NOMO-1 treated with DMSO at 0.1 percent for 48 hours (cell line): ENCODE measurements around the gene PRRT4.

ENCODE experiments used
- DNase-seq: peaks from one replicate; lab custom pipeline; 2025; ENCODE audit not compliant: unreplicated experiment; lab: John Stamatoyannopoulos, UW

The PRRT4 gene

DNA sequence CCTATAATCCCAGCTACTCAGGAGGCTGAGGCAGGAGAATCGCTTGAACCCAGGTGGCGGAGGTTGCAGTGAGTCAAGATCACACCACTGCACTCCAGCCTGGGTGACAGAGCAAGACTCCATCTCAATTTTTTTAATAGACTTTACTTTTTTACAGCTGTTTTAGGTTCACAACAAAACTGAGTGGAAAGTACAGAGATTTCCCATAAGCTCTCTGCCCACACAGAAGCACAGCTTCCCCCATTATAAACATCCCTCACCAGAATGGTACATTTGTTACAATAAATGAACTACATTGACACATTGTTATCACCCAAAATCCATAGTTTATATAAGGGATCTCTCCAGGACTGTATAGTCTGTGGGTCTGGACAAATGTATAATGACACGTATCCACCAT lies 14.6 kb upstream of the PRRT4 start:
- DNase-seq: no peak

DNA sequence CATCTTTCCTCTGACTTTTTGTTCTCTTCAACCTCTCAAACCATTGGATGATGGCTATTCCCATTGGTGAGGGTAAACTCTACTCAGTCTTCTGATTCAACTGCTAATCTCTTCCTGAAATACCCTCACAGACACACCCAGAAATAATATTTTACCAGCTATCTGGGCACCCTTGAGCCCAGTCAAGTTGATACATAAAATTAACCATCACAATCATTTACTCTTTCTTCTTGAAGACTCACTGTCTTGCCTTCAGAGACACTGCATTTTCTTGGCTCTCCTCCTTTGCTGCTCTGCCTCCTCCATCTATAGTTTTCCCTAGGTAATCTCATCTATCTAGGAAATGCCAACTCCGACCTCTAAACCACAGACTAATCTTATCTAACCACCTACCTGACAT lies 12.6 kb upstream of the PRRT4 start:
- no peak for DNase-seq

- DNase-seq: no peak
These were observed 12.1 kb upstream of the PRRT4 start for GRCh38 chr7:128373606-128374005.

- DNase-seq: no peak
These were observed 9.0 kb upstream of the PRRT4 start for GRCh38 chr7:128370491-128370890.

DNA sequence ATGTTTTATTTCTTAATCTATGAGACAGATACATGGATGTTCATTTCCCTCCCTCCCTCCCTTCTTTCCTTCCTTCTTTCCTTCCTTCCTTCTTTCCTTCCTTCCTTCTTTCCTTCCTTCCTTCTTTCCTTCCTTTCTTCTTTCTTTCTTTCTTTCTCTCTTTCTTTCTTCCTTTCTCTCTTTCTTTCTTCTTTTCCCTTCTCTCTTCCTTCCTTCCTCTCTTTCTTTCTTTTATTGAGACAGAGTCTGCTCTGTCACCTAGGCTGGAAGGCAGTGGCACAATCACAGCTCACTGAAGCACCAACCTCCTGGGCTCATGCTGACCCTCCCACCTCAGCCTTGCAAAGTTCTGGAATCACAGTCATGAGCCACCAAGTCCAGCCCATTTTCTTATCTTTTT lies 5.5 kb upstream of the PRRT4 start:
- no peak for DNase-seq

DNA sequence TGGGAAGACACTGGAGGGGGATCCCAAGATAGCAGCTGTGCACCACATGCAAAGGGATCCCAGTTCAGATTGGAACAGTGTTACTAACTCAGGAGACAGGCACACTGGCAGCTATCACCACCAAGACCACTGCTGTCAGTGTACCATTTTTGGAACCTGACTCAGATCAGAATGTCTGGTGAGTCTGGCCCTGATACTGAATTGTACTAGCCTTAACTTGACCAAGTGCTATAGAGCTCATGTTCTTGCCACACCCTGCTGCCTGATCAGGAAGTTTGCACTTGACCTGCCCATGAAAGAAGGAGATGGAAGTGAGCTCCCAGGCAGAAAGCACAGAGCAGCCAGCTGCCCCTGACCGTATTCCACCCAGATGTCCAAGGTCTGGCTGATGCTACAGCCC lies 4.8 kb upstream of the PRRT4 start:
- no peak for DNase-seq

DNA sequence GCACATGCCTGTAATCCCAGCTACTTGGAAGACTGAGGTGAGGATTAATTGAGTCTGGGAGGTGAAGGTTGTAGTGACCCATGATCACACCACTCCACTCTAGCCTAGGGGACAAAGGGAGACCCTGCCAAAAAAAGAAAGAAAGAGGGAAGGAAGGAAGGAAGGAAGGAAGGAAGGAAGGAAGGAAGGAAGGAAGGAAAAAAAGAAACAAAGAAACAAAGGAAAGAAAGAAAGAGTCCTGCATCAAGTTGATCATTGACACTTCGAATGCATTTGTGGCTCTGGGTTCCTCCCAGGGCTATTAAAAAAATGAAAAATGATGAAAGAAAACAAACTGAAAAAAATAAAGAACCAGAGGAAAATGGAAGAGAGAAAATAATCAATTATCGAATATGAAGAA lies 3.9 kb upstream of the PRRT4 start:
- DNase-seq: no peak

GRCh38 chr7:128364166-128364870 lies 2.8 kb upstream of the PRRT4 start:
- no peak for DNase-seq

DNA sequence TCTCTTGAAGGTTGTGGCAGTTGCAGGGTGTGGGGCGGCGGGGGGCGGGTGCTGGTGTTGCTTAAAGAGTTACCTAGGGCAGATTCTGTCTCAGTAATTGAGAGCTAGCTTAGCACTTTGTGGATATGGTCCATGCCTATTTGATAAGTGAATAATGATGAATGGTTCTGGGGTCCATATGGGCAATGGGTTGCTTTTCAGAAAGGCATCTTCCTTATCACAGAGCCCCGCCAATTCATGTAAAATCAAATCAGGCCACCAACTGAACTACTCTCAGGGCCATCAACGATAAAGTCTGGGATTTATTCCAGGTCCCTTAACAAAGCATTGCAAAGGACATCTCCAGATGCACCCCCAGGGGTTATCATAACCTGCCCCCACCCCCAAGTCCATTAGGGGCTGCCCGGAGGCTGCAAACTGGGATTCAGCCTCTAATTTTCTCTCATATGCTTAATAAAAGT lies 1.8 kb upstream of the PRRT4 start:
- no peak for DNase-seq

- no peak for DNase-seq
These were observed 1.2 kb upstream of the PRRT4 start for GRCh38 chr7:128362670-128363069.

DNA sequence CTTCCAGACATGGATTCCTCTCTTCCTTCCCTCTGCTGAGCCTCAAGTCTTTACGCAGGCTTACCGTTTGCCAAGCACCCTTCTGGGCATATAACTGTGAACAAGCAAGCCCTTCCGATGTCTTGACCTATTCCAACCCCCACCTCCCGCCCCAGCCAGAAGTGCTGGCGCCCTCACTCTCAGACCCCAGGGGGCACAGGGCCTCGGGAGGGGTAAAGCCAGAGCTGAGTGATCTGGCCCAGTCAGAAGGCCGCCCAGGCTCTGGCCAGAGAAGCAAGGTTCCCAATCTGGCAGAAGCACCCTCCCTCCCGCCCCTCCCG lies 1.2 kb downstream of the PRRT4 start:
- no peak for DNase-seq

DNA sequence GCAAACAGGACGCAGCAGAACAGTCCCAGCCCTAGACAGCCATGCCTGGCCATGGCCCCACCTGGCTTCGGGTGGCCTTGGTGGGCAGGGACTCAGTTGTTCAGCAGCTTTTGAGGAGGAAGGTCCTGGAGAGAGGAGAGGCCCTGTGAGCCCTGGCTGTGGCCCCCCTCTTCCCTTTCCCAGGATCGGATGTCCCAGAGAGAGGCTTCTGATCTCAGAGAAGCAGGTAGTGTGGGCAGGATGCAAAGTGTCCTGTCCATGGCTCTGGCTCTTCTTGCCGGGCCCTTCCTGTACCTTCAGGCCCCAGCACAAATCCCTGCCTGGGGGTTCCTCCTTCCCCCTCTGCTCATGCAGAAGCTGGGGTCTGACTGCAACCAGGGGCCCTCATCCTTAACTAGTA lies 1.6 kb downstream of the PRRT4 start:
- no peak for DNase-seq

- DNase-seq: no peak
These were observed 2.2 kb downstream of the PRRT4 start for GRCh38 chr7:128359336-128359735.

DNA sequence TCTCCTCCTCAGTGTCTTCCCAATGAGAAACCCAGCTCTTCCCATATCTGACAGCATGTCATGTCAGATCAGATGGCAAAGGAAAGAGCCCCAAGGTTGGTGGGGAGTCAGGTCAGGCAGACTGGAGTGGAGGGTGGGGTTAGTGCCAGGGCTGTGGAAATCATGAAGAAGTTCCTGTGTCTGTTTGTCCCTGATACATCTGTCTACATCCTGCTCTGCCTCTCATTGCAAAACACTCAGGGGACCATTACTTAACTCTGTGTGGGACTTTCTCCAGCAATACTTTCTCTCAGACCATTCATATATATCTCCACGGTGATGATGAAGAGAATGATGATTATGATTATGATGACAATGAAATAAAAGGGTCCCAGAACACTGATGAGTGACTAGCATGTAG lies 3.3 kb downstream of the PRRT4 start:
- peak; percentile 38 for DNase-seq

- no peak for DNase-seq
These were observed 4.3 kb downstream of the PRRT4 start for GRCh38 chr7:128357217-128357613.

DNA sequence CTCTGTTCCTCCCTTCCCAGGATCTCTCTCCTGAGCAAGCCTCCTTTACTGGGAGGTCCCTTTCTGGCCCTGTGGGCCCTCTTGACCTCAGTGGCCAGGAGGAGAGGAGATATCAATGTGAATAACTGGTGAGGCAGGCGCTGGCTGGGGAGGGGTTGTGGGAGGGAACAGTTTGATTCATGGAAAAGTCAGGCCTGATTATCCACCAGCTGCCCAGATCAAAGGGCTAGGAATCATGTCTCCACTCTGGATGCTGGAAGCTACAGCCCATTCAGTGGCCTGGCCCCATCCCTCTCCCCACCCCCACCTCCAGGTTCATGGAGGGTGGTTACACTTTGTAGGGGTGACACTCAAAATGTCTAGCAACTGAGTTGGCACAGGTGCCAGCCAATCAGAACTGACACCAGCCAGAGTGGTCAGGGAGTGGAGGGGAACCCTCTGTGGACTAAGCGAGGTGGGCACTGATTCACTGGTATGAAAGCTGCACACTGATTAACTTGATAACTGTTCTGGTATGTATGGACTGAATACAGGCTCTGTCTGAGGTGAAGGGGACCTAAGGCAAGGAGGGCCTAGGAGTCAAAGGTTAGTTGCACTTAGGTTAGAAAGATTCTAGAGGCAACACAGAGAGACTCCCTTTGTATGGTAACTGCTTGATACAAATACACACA lies 4.8 kb downstream of the PRRT4 start:
- no peak for DNase-seq

GRCh38 chr7:128353610-128354009 lies 7.9 kb downstream of the PRRT4 start:
- DNase-seq: no peak

- no peak for DNase-seq
These were observed 8.3 kb downstream of the PRRT4 start for GRCh38 chr7:128353189-128353588.

GRCh38 chr7:128352636-128353035 lies 8.9 kb downstream of the PRRT4 start:
- no peak for DNase-seq

GRCh38 chr7:128352153-128352537 lies 9.3 kb downstream of the PRRT4 start:
- DNase-seq: no peak

DNA sequence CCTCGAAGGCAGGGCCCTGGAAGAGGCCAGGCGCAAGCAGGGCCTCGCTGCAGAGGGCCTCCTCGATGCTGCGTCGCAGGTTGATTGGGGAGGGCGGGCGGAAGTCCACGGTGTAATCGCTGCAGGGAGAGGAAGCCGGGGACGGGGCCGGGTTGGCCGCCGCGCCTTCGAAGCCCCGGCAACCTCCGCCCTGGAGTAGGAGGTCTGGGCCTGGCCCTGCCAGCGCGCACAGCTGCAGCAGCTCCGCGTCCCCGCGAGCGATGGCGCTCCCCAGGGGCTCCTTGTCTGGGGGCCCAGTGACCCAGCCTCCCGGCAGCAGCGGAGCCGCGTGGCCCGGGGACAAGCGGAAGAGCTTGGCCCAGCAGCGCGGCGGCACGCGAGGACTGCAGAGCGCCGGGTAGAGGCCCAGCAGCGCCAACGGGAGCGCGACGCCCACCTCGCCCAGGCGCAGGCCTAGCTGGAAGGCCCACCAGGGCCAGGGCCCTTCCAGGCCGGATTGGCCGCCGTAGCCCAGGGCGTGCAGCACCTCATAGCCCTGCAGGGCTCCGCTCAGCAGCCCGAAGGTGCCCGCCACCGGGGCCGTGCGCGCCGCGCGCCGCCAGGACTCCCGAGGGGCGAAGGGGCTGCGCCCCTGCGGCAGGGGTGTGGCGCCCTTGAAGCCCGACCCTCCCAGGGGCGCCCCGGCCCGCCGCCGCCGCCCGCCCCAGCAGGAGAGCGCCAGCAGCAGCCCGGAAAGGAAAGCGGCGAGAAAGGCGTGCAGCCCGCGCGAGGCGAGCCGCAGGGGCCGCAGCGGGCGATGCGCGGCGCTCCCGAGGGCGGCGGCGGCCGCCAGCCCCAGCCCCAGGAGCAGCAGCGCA lies 10.0 kb downstream of the PRRT4 start:
- DNase-seq: no peak

DNA sequence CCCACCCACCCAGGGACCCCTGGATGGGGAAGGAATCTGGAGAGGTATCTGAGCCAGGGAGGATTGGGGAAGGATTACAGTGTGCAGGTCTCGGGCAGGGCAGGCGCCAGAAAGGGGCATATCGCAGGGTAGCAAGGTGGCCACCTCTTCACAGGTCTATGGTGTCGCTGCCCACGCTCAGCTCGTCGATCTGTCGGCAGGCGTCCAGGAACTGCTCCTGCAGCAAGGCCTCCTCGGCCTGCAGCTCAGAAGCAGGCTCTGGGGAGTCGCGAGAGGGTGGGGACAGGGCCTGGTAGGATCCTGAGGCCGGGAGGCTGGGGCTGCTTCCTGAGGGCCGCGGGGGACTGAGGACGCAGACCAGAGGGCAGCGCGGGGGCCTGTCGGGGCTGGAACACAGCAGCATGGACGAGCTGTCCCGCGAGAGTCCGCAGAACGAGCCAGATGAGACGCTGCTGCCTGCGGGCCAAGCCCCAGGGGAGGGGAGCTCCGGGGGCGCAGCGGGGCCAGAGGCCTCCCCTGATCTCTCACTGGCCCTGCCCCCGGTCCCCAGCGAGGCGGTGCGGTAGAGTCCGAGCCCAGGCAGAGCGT lies 10.7 kb downstream of the PRRT4 start:
- no peak for DNase-seq
